ENCODE results near the gene KIRREL3. TPM values are rescaled to one million over a fixed set of nuclear protein-coding genes. Genes with fewer than 3 reads are reported as not detected.

KIRREL3 gene
- total and polyA plus RNA-seq, 2 of the 4 experiments (the other 2 are of a cell fraction), result 10.9 to 15.9 TPM

- dilution Hi-C loops (cut with HindIII; ENCODE audit: low sequenced_read_pairs, unreplicated experiment) (no loop called here), in situ Hi-C loops (cut with MboI; ENCODE audit: low sequenced_read_pairs) (no loop called here), intact Hi-C loops (cut with micrococcal nuclease) (no loop called here)
- no peak overlapping the region for H3K14ac ChIP-seq (replicated peaks; ENCODE audit: low read depth, low read length)
- no peak overlapping the region for H2BK5ac ChIP-seq (ENCODE audit: low read depth, low read length, poor library complexity, severe bottlenecking)
- WGBS, 2 experiments (ENCODE audit: extremely low coverage in 2 of 2, insufficient read length in 1 of 2), result 100% methylated on average over 1 of the region's 9 CpGs; no CpG with 5 or more reads in 1 of the 2 experiments
- H3K4me3 ChIP-seq (ENCODE audit: insufficient read depth, low read depth, low read length), result no peak overlapping the region
- no peak overlapping the region for H3K4me2 ChIP-seq (ENCODE audit: low read depth, low read length)
- DNase-seq (no peak), ATAC-seq (ENCODE audit: low read depth) (no peak)
- H3K27me3 ChIP-seq (ENCODE audit: control insufficient read depth, insufficient read depth, low read length), result no peaks in the 10 kb centered on the region
- BruUV-seq (replicated peaks), result no TSS peak
- 0 out of 4 replicates have a peak, but pooled peaks cover 3 to 5% of the 10 kb centered on the region in 2 experiments for H3K79me1 ChIP-seq (ENCODE audit: low read depth in 1 of 2, low read length in 2 of 2)
- ChIA-PET CTCF (no interaction called here), POLR2A (ENCODE audit: unreplicated experiment) (no interaction called here)
- H2BK120ac ChIP-seq (ENCODE audit: low read depth, low read length), result no peak overlapping the region
- H3K4ac ChIP-seq (ENCODE audit: low read depth, low read length), result no peak overlapping the region
- H3K56ac ChIP-seq (ENCODE audit: extremely low read depth, insufficient read depth, low read length), result no peak overlapping the region
- H3K9me1 ChIP-seq (ENCODE audit: insufficient read depth, low read length), result 0 out of 2 replicates have a peak, but pooled peaks cover 4% of the 10 kb centered on the region
- no peaks in the 10 kb centered on the region for H3K36me3 ChIP-seq (ENCODE audit: control insufficient read depth, insufficient read depth, low read length)
- no peak for TF ChIP-seq USF2 (IDR thresholded peaks at IDR 0.05; ENCODE audit: low read depth, low read length)
- no peak for TF ChIP-seq FOS (IDR thresholded peaks at IDR 0.05; ENCODE audit: low read depth, low read length)
- no peak for TF ChIP-seq CHD1 (IDR thresholded peaks at IDR 0.05; ENCODE audit: low read depth, low read length)
- TF ChIP-seq POLR2A (IDR thresholded peaks at IDR 0.05; ENCODE audit: low read depth, low read length), result no peak
- no peak for TF ChIP-seq ELK1 (IDR thresholded peaks at IDR 0.05; ENCODE audit: borderline replicate concordance, low read depth, low read length)
- no peak for TF ChIP-seq CTCF (conservative IDR thresholded peaks at IDR 0.05; ENCODE audit: low read depth, low read length)
- no peak for TF ChIP-seq NFE2L2 (IDR thresholded peaks at IDR 0.05; ENCODE audit: low read depth, low read length)
- TF ChIP-seq BHLHE40 (IDR thresholded peaks at IDR 0.05; ENCODE audit: low read depth, low read length), result no peak
- TF ChIP-seq MAFK (IDR thresholded peaks at IDR 0.05; ENCODE audit: low read depth, low read length), result no peak
- TF ChIP-seq MAZ (IDR thresholded peaks at IDR 0.05; ENCODE audit: borderline replicate concordance, low read depth, low read length), result no peak
- no peak for TF ChIP-seq SMC3 (IDR thresholded peaks at IDR 0.05; ENCODE audit: low read depth, low read length)
- TF ChIP-seq RFX5 (IDR thresholded peaks at IDR 0.05; ENCODE audit: low read depth, low read length), result no peak
- TF ChIP-seq RCOR1 (IDR thresholded peaks at IDR 0.05; ENCODE audit: insufficient replicate concordance, low read length), result no peak
- no peak for TF ChIP-seq CEBPB (IDR thresholded peaks at IDR 0.05; ENCODE audit: low read depth, low read length)
- no peak for TF ChIP-seq MXI1 (IDR thresholded peaks at IDR 0.05; ENCODE audit: borderline replicate concordance, low read depth, low read length)
- TF ChIP-seq RAD21 (IDR thresholded peaks at IDR 0.05; ENCODE audit: low read length), result no peak
- H2BK15ac ChIP-seq (ENCODE audit: low read depth, low read length), result no peak overlapping the region
- H2AK9ac ChIP-seq (replicated peaks; ENCODE audit: low read depth, low read length, poor library complexity), result no peak overlapping the region
- H3K9me3 ChIP-seq (ENCODE audit: control insufficient read depth, insufficient read depth, low read length), result no peaks in the 10 kb centered on the region
- no peak overlapping the region for H2BK20ac ChIP-seq (ENCODE audit: low read depth, low read length)
- no peak overlapping the region for H4K8ac ChIP-seq (ENCODE audit: low read depth in 2 of 2, low read length in 2 of 2)
- H3K9ac ChIP-seq (ENCODE audit: low read depth, low read length), result no peak overlapping the region
- H3K18ac ChIP-seq (ENCODE audit: low read depth, low read length), result no peak overlapping the region
- H2AFZ ChIP-seq (replicated peaks; ENCODE audit: low read length, poor library complexity), result no peak overlapping the region
- H3K23ac ChIP-seq (ENCODE audit: low read depth, low read length), result no peak overlapping the region
- peaks cover 10% of the 10 kb centered on the region for H3K4me1 ChIP-seq (ENCODE audit: control insufficient read depth, insufficient read depth, low read length)
- no peak overlapping the region for H4K91ac ChIP-seq (ENCODE audit: insufficient read depth, low read depth, low read length)
- H3K27ac ChIP-seq (ENCODE audit: insufficient read depth, low read length), result no peak overlapping the region
- no peaks in the 10 kb centered on the region for H4K20me1 ChIP-seq (ENCODE audit: insufficient read depth, low read length)
- H2AK5ac ChIP-seq (ENCODE audit: low read depth, low read length), result no peak overlapping the region
- no peak overlapping the region for H4K5ac ChIP-seq (ENCODE audit: low read depth, low read length)
Observed at GRCh38 chr11:126738295-126739031, 262.1 kb downstream of the KIRREL3 start.

All from IMR-90 (cell line).